GM23338 (cell line): ENCODE measurements around the gene AP5S1. TPM values are rescaled to one million over a fixed set of nuclear protein-coding genes. Genes with fewer than 3 reads are reported as not detected.
"Not testable (repeated sequence)": the region's sequence is repeated elsewhere in the genome, so short reads cannot be mapped to it uniquely, and the experiment has no call there.

Experiments used
- ATAC-seq: fragments of 200-7000 bp; cut with Tn5 transposase; 3 replicates; pipeline ENCODE4 v1.9.1; 2020
- DNase-seq: peaks from one replicate; pipeline ENCODE4 v3.0.0-alpha.2; 2015; ENCODE audit warnings: low spot score
- H2AFZ ChIP-seq: fragments of 200-600 bp; sonication (generic); 2 replicates; pipeline ENCODE4 v1.8.0; 2016; ENCODE audit warnings: antibody characterized with exemption, mild to moderate bottlenecking, moderate library complexity
- H3F3A ChIP-seq: fragments of 200-600 bp; sonication (generic); replicated peaks from 2 replicates; pipeline ENCODE4 v1.8.0; 2017; ENCODE audit warnings: antibody characterized with exemption, mixed run types, low read depth
- H3K27ac ChIP-seq: fragments of 200-600 bp; sonication (generic); 2 replicates; pipeline ENCODE4 v1.6.1; 2016; ENCODE audit warnings: low read depth
- H3K27me3 ChIP-seq: fragments of 200-600 bp; sonication (generic); 2 replicates; pipeline ENCODE4 v1.8.0; 2016; ENCODE audit warnings: mild to moderate bottlenecking, mixed run types, moderate library complexity; ENCODE audit not compliant: insufficient read depth
- H3K36me3 ChIP-seq: fragments of 200-600 bp; sonication (generic); 2 replicates; pipeline ENCODE4 v1.8.0; 2016; ENCODE audit warnings: mild to moderate bottlenecking; ENCODE audit not compliant: insufficient read depth
- H3K4me1 ChIP-seq: fragments of 200-600 bp; sonication (generic); 2 replicates; pipeline ENCODE4 v1.8.0; 2016; ENCODE audit warnings: mild to moderate bottlenecking, moderate library complexity; ENCODE audit not compliant: insufficient read depth
- H3K4me2 ChIP-seq: fragments of 200-600 bp; sonication (generic); 2 replicates; pipeline ENCODE4 v1.7.1; 2017; ENCODE audit warnings: mixed run types
- H3K4me3 ChIP-seq: fragments of 200-600 bp; sonication (generic); 2 replicates; pipeline ENCODE4 v1.6.1; 2016; ENCODE audit warnings: mixed run types
- H3K79me2 ChIP-seq: fragments of 200-600 bp; sonication (generic); replicated peaks from 2 replicates; pipeline ENCODE4 v1.8.0; 2017; ENCODE audit warnings: mild to moderate bottlenecking; ENCODE audit not compliant: insufficient read depth
- H3K9me2 ChIP-seq: fragments of 200-600 bp; sonication (generic); 2 replicates; pipeline ENCODE4 v1.8.0; 2017; ENCODE audit not compliant: insufficient read depth
- H4K20me1 ChIP-seq: fragments of 200-600 bp; sonication (generic); replicated peaks from 2 replicates; pipeline ENCODE4 v1.8.0; 2017; ENCODE audit warnings: mild to moderate bottlenecking; ENCODE audit not compliant: insufficient read depth
- H3K27ac Mint-ChIP-seq: 2 replicates; pipeline ENCODE4 v1.8.0; 2020; ENCODE audit warnings: inconsistent platforms, mild to moderate bottlenecking, moderate library complexity, mixed read lengths
- H3K27me3 Mint-ChIP-seq: 3 replicates; pipeline ENCODE4 v1.8.0; 2022; ENCODE audit warnings: low read depth, mild to moderate bottlenecking, moderate library complexity, mixed read lengths, inconsistent platforms; ENCODE audit not compliant: insufficient read depth, poor library complexity
- H3K36me3 Mint-ChIP-seq: 3 replicates; pipeline ENCODE4 v1.8.0; 2021; ENCODE audit warnings: low read depth, mild to moderate bottlenecking, inconsistent platforms, moderate library complexity, mixed read lengths
- H3K4me1 Mint-ChIP-seq: 3 replicates; pipeline ENCODE4 v1.8.0; 2020; ENCODE audit warnings: mild to moderate bottlenecking, inconsistent platforms, mixed read lengths
- H3K4me3 Mint-ChIP-seq: 3 replicates; pipeline ENCODE4 v1.8.0; 2021; ENCODE audit warnings: moderate library complexity, mild to moderate bottlenecking, inconsistent platforms, mixed read lengths
- H3K9me3 Mint-ChIP-seq: 3 replicates; pipeline ENCODE4 v1.8.0; 2020; ENCODE audit warnings: moderate library complexity, mild to moderate bottlenecking, inconsistent platforms, mixed read lengths
- CTCF ChIP-seq, 2 experiments: fragments of 200-600 bp in 1 of 2; sonication (generic) in 1 of 2; conservative IDR thresholded peaks; 2 replicates each; pipeline versions ENCODE4 v1.5.1 to v1.6.1; 2016 to 2017; ENCODE audit warnings: antibody characterized with exemption in 2 of 2, low read depth in 2 of 2, mild to moderate bottlenecking in 2 of 2, moderate library complexity in 1 of 2
- ETS1 ChIP-seq: IDR thresholded peaks from 2 replicates; pipeline ENCODE4 v1.6.1; 2016; ENCODE audit warnings: antibody characterized with exemption
- JUNB ChIP-seq: IDR thresholded peaks from one replicate; pipeline ENCODE4 v1.6.1; 2016; ENCODE audit warnings: antibody characterized with exemption; ENCODE audit not compliant: unreplicated experiment
- ZNF114 ChIP-seq: fragments of 250-450 bp; sonication (Bioruptor Pico); IDR thresholded peaks from 2 replicates; pipeline ENCODE4 v1.5.0; 2020; ENCODE audit warnings: mild to moderate bottlenecking, moderate library complexity
- ZNF462 ChIP-seq: fragments of 250-450 bp; sonication (Bioruptor Pico); IDR thresholded peaks from 2 replicates; pipeline ENCODE4 v1.5.0; 2020; ENCODE audit warnings: mild to moderate bottlenecking, moderate library complexity
- polyA plus RNA-seq: library from polyadenylated mRNA; unstranded; fragments of >200 nt; fragmentation: Nextera tagmentation; extraction: Ambion mirVana; gene quantifications from 2 replicates; pipeline ENCODE4 v1.2.1, GENCODE V29; 2016
- total RNA-seq: library from RNA; depleted of rRNA; stranded (reverse); fragments of >200 nt; shearing (Covaris generic); gene quantifications from 2 replicates; pipeline ENCODE4 v1.2.3, GENCODE V29; 2014

The AP5S1 gene
- total and polyA plus RNA-seq, 2 experiments from 2014 or later, result 1.8 to 2.8 TPM

- H3K9me3 Mint-ChIP-seq, result not testable (repeated sequence)
Observed at GRCh38 chr20:3840201-3840600, 19.9 kb downstream of the AP5S1 start.

GRCh38 chr20:3842348-3842930 is 22.1 kb downstream of the AP5S1 start:
- Mint-ChIP-seq H3K27me3 (peaks cover 7% of the 10 kb centered on the region), H3K4me1 (peaks cover 9% of the 10 kb centered on the region), H3K27ac (peak overlapping the region; percentile 33; the same call in 1 of the 2 replicates), H3K9me3 (no peaks in the 10 kb centered on the region), H3K36me3 (no peaks in the 10 kb centered on the region), H3K4me3 (no peak overlapping the region)
- H3K27me3 ChIP-seq, result no peaks in the 10 kb centered on the region
- H3K9me2 ChIP-seq, result no peaks in the 10 kb centered on the region
- no peaks in the 10 kb centered on the region; the same call in 1 of the 2 replicates for H3K79me2 ChIP-seq
- H3K4me3 ChIP-seq, result no peak overlapping the region
- H3K36me3 ChIP-seq, result no peaks in the 10 kb centered on the region
- peaks cover 6% of the 10 kb centered on the region; the same call in 1 of the 2 replicates for H3F3A ChIP-seq
- TF ChIP-seq CTCF (conservative IDR thresholded peaks at IDR 0.05; ENCODE audit: low read depth in 2 of 2), result no peak
- no peak for TF ChIP-seq ETS1
- DNase-seq (no peak), ATAC-seq (no peak)
- H3K27ac ChIP-seq, result no peak overlapping the region
- H4K20me1 ChIP-seq, result no peaks in the 10 kb centered on the region; the same call in 1 of the 2 replicates
- H2AFZ ChIP-seq, result no peak overlapping the region
- H3K4me1 ChIP-seq, result peaks cover 8% of the 10 kb centered on the region; the same call in 1 of the 2 replicates
- no peak overlapping the region for H3K4me2 ChIP-seq

More at GRCh38 chr20:3840201-3840600, 19.9 kb downstream of the AP5S1 start:
- H3K9me2 ChIP-seq, H3K4me3 Mint-ChIP-seq, ATAC-seq, H3F3A ChIP-seq, DNase-seq, H3K4me1 Mint-ChIP-seq, H3K4me1 ChIP-seq, H3K4me2 ChIP-seq, H3K4me3 ChIP-seq, H3K27me3 ChIP-seq, H3K27ac ChIP-seq, H3K27ac Mint-ChIP-seq, H3K36me3 Mint-ChIP-seq, H2AFZ ChIP-seq, H3K36me3 ChIP-seq, H3K79me2 ChIP-seq, H3K27me3 Mint-ChIP-seq, H4K20me1 ChIP-seq: not testable (repeated sequence)

- Histone ChIP-seq H3K27me3 (no peaks in the 10 kb centered on the region), H3K4me3 (no peak overlapping the region), H3F3A (peaks cover 6% of the 10 kb centered on the region; the same call in 1 of the 2 replicates), H2AFZ (no peak overlapping the region), H3K9me2 (no peaks in the 10 kb centered on the region), H3K4me2 (no peak overlapping the region), H3K36me3 (no peaks in the 10 kb centered on the region), H3K27ac (no peak overlapping the region), H4K20me1 (no peaks in the 10 kb centered on the region; the same call in 1 of the 2 replicates), H3K79me2 (no peaks in the 10 kb centered on the region; the same call in 1 of the 2 replicates), H3K4me1 (peaks cover 8% of the 10 kb centered on the region)
- H3K4me3 Mint-ChIP-seq, result no peak overlapping the region
- no peak overlapping the region for H3K27ac Mint-ChIP-seq
- peaks cover 11% of the 10 kb centered on the region for H3K27me3 Mint-ChIP-seq
- DNase-seq (no peak), ATAC-seq (no peak)
- peaks cover 10% of the 10 kb centered on the region for H3K4me1 Mint-ChIP-seq
- no peaks in the 10 kb centered on the region for H3K9me3 Mint-ChIP-seq
- no peaks in the 10 kb centered on the region for H3K36me3 Mint-ChIP-seq
- TF ChIP-seq ZNF462, result no peak
- TF ChIP-seq ZNF114 (CRISPR knock-in tag), result no peak
- no peak for TF ChIP-seq JUNB
Observed at GRCh38 chr20:3843490-3843889, 23.1 kb downstream of the AP5S1 start.
